ENCODE data around the gene ANKRD36C. TPM values are rescaled to one million over a fixed set of nuclear protein-coding genes. Genes with fewer than 3 reads are reported as not detected.
"Not testable (repeated sequence)": the region's sequence is repeated elsewhere in the genome, so short reads cannot be mapped to it uniquely, and the experiment has no call there.

Gene ANKRD36C
- total RNA-seq, 1 experiment from 2014 or later = 30.1 TPM

DNA sequence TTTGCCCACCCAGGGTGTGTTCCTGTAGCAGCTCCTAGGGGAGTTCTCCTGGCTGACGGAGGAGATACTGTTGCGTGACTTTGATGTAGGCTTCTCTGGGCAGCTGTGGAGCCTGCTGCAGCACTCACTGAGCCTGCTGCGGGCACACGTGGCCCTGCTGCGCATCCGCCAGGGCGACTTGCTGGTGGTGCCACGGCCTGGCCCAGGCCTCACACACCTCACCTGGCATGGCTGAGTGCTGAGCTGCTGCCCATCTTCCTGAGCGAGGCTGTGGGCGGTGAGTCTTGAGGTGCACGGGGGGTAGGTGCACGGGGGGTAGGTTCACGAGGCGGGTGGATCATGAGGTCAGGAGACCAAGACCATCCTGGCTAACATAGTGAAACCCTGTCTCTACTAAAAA lies 191.7 kb downstream of the ANKRD36C start:
- Histone ChIP-seq H3K27ac (ENCODE audit: low read depth, low read length, poor library complexity, severe bottlenecking) (no peak overlapping the region), H3K36me3 (ENCODE audit: insufficient read depth, low read length, poor library complexity, severe bottlenecking) (no peaks in the 10 kb centered on the region), H3K4me1 (ENCODE audit: insufficient read depth, low read length, poor library complexity, severe bottlenecking) (no peaks in the 10 kb centered on the region), H3K27me3 (replicated peaks; ENCODE audit: insufficient read depth, low read depth, low read length, poor library complexity) (no peaks in the 10 kb centered on the region), H3K9me3 (ENCODE audit: low read depth, low read length, poor library complexity, severe bottlenecking) (no peaks in the 10 kb centered on the region), H3K4me3 (ENCODE audit: low read depth, low read length, poor library complexity, severe bottlenecking) (no peak overlapping the region)
- DNase-seq (ENCODE audit: low spot score) = no peak
- intact Hi-C loops (cut with micrococcal nuclease; ENCODE audit: unreplicated experiment) = no loop called here
- TF ChIP-seq, protein P1, sequence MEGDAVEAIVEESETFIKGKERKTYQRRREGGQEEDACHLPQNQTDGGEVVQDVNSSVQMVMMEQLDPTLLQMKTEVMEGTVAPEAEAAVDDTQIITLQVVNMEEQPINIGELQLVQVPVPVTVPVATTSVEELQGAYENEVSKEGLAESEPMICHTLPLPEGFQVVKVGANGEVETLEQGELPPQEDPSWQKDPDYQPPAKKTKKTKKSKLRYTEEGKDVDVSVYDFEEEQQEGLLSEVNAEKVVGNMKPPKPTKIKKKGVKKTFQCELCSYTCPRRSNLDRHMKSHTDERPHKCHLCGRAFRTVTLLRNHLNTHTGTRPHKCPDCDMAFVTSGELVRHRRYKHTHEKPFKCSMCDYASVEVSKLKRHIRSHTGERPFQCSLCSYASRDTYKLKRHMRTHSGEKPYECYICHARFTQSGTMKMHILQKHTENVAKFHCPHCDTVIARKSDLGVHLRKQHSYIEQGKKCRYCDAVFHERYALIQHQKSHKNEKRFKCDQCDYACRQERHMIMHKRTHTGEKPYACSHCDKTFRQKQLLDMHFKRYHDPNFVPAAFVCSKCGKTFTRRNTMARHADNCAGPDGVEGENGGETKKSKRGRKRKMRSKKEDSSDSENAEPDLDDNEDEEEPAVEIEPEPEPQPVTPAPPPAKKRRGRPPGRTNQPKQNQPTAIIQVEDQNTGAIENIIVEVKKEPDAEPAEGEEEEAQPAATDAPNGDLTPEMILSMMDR (conservative IDR thresholded peaks at IDR 0.05; ENCODE audit: low read depth, low read length) = no peak
- TF ChIP-seq EZH2 (IDR thresholded peaks at IDR 0.05; ENCODE audit: borderline replicate concordance, low read depth, low read length, poor library complexity, severe bottlenecking) = no peak
- POLR2A ChIA-PET (ENCODE audit: low non-redundant PET) = no interaction called here
- no TSS peak for BruUV-seq (replicated peaks)
- CTCF ChIA-PET = no interaction called here

DNA sequence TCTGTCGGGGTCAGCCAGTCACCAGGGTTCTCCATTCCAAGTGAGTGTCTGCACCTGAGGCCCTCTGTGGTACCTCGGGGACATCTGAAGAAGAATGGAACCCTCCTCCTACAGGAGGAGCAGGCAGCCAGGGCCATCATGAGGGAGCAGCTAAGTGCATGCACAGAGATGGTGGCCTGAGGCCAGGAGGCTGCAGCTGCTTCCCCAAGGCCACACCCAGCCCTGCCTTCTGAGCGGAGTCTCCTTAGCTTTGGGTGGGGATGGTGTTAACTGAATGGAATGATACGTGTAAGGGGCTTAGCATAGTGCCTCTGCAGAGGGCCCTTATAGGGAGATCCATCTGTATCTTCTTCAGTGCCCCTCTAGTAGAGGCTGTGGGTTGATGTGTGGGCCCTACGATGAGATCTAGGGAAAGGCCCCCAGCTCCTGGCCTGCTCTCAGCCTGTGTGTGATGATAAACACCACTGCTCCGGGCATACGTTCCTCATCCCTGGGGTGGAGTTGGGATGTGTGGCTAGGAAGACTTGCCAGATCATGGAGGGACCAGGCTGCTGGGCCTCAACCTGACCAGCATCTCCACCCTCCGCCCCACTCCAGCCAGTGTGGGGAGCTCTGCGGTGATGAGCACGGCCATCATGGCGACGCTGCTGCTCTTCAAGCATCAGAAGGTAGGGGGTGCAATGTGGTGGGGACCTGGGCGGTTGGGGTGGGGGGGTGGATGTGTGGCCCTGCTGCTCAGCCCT lies 192.3 kb downstream of the ANKRD36C start:
- H3K4me3 ChIP-seq (ENCODE audit: low read depth, low read length, poor library complexity, severe bottlenecking); H3K9me3 ChIP-seq (ENCODE audit: low read depth, low read length, poor library complexity, severe bottlenecking); H3K27ac ChIP-seq (ENCODE audit: low read depth, low read length, poor library complexity, severe bottlenecking); intact Hi-C loops (cut with micrococcal nuclease; ENCODE audit: unreplicated experiment); POLR2A ChIA-PET (ENCODE audit: low non-redundant PET); H3K4me1 ChIP-seq (ENCODE audit: insufficient read depth, low read length, poor library complexity, severe bottlenecking); H3K36me3 ChIP-seq (ENCODE audit: insufficient read depth, low read length, poor library complexity, severe bottlenecking); CTCF ChIA-PET; DNase-seq (ENCODE audit: low spot score); BruUV-seq (replicated peaks); H3K27me3 ChIP-seq (replicated peaks; ENCODE audit: insufficient read depth, low read depth, low read length, poor library complexity): not testable (repeated sequence)

DNA sequence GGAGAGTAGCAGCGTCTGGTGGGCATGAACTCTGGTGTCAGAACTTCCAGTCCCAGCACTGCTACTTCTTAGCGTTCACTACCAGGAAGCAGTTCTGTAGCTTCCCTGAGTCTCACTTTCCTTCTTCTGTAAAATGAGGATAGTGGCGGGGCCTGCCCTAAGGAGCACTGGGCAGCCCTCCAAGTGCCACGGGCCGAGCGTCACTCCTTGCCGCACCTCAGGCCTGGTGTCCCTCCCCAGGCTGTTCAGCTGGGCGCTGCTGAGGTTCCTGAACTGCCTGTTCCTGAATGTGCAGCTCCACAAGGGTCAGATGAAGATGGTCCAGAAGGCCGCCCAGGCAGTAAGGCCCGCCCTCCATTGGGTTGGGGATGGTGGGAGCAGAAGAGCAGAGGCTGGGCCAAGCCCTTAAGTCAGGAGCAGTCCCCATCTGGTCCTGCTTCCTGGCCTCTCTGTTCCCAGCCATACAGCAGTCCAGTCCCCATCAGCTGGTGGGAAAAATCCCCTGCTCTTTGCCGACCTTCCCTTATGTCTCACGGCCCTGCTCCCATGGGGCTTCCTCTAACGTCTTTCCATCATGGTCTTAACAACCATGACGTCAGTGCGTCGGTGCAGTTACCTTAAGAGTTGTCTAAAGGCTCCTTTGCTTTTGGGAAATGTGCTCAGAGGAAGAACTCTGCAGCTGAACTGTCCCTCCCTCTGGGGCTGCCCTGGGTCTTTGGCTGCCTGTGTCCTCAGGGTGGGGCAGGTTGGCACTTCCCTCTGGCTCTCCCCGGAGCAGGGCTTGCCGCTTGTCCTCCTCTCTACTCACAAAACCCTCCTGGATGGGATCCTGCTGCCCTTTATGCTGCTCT lies 195.2 kb downstream of the ANKRD36C start:
- H3K36me3 ChIP-seq (ENCODE audit: insufficient read depth, low read length, poor library complexity, severe bottlenecking); DNase-seq (ENCODE audit: low spot score); H3K9me3 ChIP-seq (ENCODE audit: low read depth, low read length, poor library complexity, severe bottlenecking); CTCF ChIA-PET; H3K27ac ChIP-seq (ENCODE audit: low read depth, low read length, poor library complexity, severe bottlenecking); BruUV-seq (replicated peaks); H3K4me3 ChIP-seq (ENCODE audit: low read depth, low read length, poor library complexity, severe bottlenecking); POLR2A ChIA-PET (ENCODE audit: low non-redundant PET); intact Hi-C loops (cut with micrococcal nuclease; ENCODE audit: unreplicated experiment); H3K4me1 ChIP-seq (ENCODE audit: insufficient read depth, low read length, poor library complexity, severe bottlenecking); H3K27me3 ChIP-seq (replicated peaks; ENCODE audit: insufficient read depth, low read depth, low read length, poor library complexity): not testable (repeated sequence)

DNA sequence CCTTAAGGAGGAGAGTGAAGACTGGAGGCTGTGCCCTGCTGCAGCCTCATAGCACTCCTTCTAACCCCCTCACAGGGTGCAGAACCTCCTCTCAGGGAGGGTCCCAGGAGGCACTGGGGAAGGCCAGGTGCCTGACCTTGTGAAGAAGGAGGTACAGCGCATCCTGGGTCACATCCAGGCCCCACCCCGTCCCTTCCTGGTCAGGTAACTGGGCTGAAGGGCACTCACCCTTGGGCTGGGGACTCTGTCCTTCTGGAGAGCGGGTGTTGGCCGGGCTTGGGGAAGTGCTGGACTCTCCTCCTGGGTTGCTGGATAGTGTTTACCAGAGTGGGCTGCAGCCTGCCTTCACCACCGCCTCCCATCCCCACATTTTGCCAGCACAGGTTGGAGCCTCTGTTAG lies 197.7 kb downstream of the ANKRD36C start:
- BruUV-seq (replicated peaks); H3K36me3 ChIP-seq (ENCODE audit: insufficient read depth, low read length, poor library complexity, severe bottlenecking); H3K9me3 ChIP-seq (ENCODE audit: low read depth, low read length, poor library complexity, severe bottlenecking); CTCF ChIA-PET; H3K4me3 ChIP-seq (ENCODE audit: low read depth, low read length, poor library complexity, severe bottlenecking); DNase-seq (ENCODE audit: low spot score); H3K4me1 ChIP-seq (ENCODE audit: insufficient read depth, low read length, poor library complexity, severe bottlenecking); intact Hi-C loops (cut with micrococcal nuclease; ENCODE audit: unreplicated experiment); H3K27ac ChIP-seq (ENCODE audit: low read depth, low read length, poor library complexity, severe bottlenecking); POLR2A ChIA-PET (ENCODE audit: low non-redundant PET); H3K27me3 ChIP-seq (replicated peaks; ENCODE audit: insufficient read depth, low read depth, low read length, poor library complexity): not testable (repeated sequence)

DNA sequence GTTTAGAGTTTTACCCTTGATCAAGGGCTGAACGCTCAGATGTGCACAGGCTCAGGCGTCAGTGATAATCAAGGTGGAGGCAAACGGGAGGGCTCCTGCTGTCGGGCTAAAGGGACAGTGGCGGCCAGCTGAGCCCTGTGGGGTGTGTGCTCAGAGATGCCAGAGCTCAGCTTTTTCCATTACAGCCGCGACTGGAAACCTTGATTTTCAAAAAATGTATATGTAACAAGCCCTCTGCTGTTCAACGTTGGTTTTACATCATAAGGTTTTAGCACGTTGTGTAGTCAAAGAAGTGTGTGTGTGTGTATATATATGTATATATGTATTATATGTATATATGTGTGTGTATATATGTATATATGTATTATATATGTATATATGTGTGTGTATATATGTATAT lies 201.4 kb downstream of the ANKRD36C start:
- intact Hi-C loops (cut with micrococcal nuclease; ENCODE audit: unreplicated experiment); H3K4me1 ChIP-seq (ENCODE audit: insufficient read depth, low read length, poor library complexity, severe bottlenecking); H3K9me3 ChIP-seq (ENCODE audit: low read depth, low read length, poor library complexity, severe bottlenecking); BruUV-seq (replicated peaks); H3K36me3 ChIP-seq (ENCODE audit: insufficient read depth, low read length, poor library complexity, severe bottlenecking); H3K27me3 ChIP-seq (replicated peaks; ENCODE audit: insufficient read depth, low read depth, low read length, poor library complexity); POLR2A ChIA-PET (ENCODE audit: low non-redundant PET); CTCF ChIA-PET; DNase-seq (ENCODE audit: low spot score); H3K27ac ChIP-seq (ENCODE audit: low read depth, low read length, poor library complexity, severe bottlenecking); H3K4me3 ChIP-seq (ENCODE audit: low read depth, low read length, poor library complexity, severe bottlenecking): not testable (repeated sequence)

DNA sequence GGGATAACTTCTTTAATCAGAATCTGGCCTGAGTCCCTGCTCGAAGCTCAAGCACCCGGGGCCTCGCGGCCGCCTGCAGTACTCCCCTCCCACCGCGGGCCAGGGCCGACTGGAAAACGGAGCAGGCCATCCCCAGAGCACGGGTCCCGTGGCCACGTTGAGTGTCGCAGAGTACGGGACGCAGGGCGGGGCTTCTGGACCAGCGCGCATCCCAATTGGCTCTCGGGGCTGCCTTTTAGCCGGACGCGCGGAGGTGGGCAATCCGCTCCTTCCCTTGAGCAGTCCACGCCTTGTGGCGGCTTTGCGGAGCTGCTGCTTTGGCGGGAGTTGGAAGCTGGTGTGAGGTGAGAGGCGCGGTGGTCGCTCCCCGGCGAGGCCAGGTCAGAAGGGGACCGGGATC lies 202.2 kb downstream of the ANKRD36C start:
- BruUV-seq (replicated peaks); intact Hi-C loops (cut with micrococcal nuclease; ENCODE audit: unreplicated experiment); POLR2A ChIA-PET (ENCODE audit: low non-redundant PET); H3K4me1 ChIP-seq (ENCODE audit: insufficient read depth, low read length, poor library complexity, severe bottlenecking); H3K4me3 ChIP-seq (ENCODE audit: low read depth, low read length, poor library complexity, severe bottlenecking); H3K27me3 ChIP-seq (replicated peaks; ENCODE audit: insufficient read depth, low read depth, low read length, poor library complexity); DNase-seq (ENCODE audit: low spot score); H3K36me3 ChIP-seq (ENCODE audit: insufficient read depth, low read length, poor library complexity, severe bottlenecking); CTCF ChIA-PET; H3K9me3 ChIP-seq (ENCODE audit: low read depth, low read length, poor library complexity, severe bottlenecking); H3K27ac ChIP-seq (ENCODE audit: low read depth, low read length, poor library complexity, severe bottlenecking): not testable (repeated sequence)
